Natural killer cell treated with Interleukin-12 subunit alpha and Interleukin-12 subunit beta and Interleukin-15 and Interleukin-18, amount 100 ng/mL, for 72 hours (primary cell): ENCODE data around the gene EEF1A2. TPM values are rescaled to one million over a fixed set of nuclear protein-coding genes. Genes with fewer than 3 reads are reported as not detected.

Experiments used
- ATAC-seq, 2 donors: fragments of 150-1000 bp; cut with Tn5 transposase in 1 of 2; sonication (Bioruptor Pico), chemical (Tn5 transposase) in 1 of 2; 2 replicates each; pipeline ENCODE4 v1.10.0; 2021
- DNase-seq: peaks from one replicate; pipeline ENCODE4 v3.0.0; 2022; ENCODE audit warnings: low spot score
- H3K27ac Mint-ChIP-seq, 2 donors: 1 replicate in 1 of 2; 2 replicates in 1 of 2; pipeline ENCODE4 v1.8.0; 2022; ENCODE audit warnings: mixed read lengths in 2 of 2, mild to moderate bottlenecking in 1 of 2, moderate library complexity in 1 of 2
- H3K27me3 Mint-ChIP-seq, 2 donors: 1 replicate in 1 of 2; 2 replicates in 1 of 2; pipeline ENCODE4 v1.8.0; 2022; ENCODE audit warnings: mixed read lengths in 2 of 2
- H3K36me3 Mint-ChIP-seq: one replicate; pipeline ENCODE4 v1.8.0; 2022; ENCODE audit warnings: mixed read lengths
- H3K4me1 Mint-ChIP-seq, 2 donors: 1 replicate in 1 of 2; 2 replicates in 1 of 2; pipeline ENCODE4 v1.8.0; 2022; ENCODE audit warnings: low read depth in 2 of 2, mixed read lengths in 2 of 2, mild to moderate bottlenecking in 1 of 2
- H3K4me3 Mint-ChIP-seq: one replicate; pipeline ENCODE4 v1.8.0; 2022; ENCODE audit warnings: mixed read lengths
- H3K9me3 Mint-ChIP-seq: 2 replicates; pipeline ENCODE4 v1.8.0; 2022; ENCODE audit warnings: mixed read lengths
- total RNA-seq, 2 donors: library from RNA; stranded (reverse); gene quantifications; one replicate each; pipeline ENCODE4 v1.2.3, GENCODE V29; 2022

The EEF1A2 gene
- total RNA-seq, 2 donors from 2014 or later: 3.1 to 6.1 TPM

- no peaks in the 10 kb centered on the region for H3K9me3 Mint-ChIP-seq
- H3K4me3 Mint-ChIP-seq: no peak overlapping the region
- ATAC-seq: no peak
- H3K27ac Mint-ChIP-seq: no peak overlapping the region
- no peaks in the 10 kb centered on the region for H3K36me3 Mint-ChIP-seq
- peaks cover 19 to 24% of the 10 kb centered on the region in 2 donors for H3K27me3 Mint-ChIP-seq
- DNase-seq: no peak
- H3K4me1 Mint-ChIP-seq: no peaks in the 10 kb centered on the region
These were observed 6.8 kb upstream of the EEF1A2 start for GRCh38 chr20:63505723-63506122.

DNA sequence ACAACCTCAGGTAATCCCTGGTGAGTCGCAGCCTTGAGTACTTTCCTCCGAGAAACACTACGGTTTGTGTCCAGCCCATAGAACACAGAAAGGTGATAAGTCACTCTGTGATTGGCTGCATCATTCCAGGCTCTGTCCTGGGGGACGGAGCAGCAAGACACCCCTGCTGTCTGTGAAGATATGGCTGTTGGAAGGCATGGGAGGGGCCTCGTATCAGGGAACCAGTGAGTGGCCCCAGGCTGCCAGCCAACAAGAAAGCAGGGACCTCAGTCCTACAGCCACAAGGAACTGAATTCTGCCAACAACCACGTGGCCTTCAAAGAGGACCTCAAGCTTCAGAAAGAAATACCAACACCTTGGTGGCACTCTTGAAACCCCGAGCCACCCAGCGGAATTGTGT lies 6.4 kb upstream of the EEF1A2 start:
- peaks cover 19 to 24% of the 10 kb centered on the region in 2 donors for H3K27me3 Mint-ChIP-seq
- peak; percentile 13 for DNase-seq
- no peak overlapping the region for H3K4me3 Mint-ChIP-seq
- no peaks in the 10 kb centered on the region for H3K4me1 Mint-ChIP-seq
- no peaks in the 10 kb centered on the region for H3K36me3 Mint-ChIP-seq
- no peak overlapping the region for H3K27ac Mint-ChIP-seq
- ATAC-seq: no peak
- H3K9me3 Mint-ChIP-seq: no peaks in the 10 kb centered on the region

DNA sequence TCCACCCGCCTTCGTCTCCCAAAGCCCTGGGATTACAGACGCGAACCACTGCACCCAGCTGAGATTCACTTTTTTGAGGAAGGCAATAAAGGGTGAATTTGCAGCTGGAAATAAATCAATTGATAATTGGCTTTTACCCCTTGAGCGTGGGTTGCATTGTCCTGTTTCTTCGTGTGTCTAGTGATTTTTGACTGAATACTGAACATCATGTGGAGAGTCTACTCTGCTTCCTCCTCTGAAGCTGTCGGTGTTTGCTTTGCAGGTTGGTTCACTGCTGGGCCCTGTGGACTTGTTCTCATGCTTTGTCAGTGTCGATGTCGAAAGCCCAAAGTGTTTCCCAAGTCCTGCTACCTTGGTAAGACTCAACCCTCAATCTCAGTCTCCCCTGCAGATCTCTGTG lies 5.8 kb upstream of the EEF1A2 start:
- H3K27me3 Mint-ChIP-seq: peaks cover 14 to 22% of the 10 kb centered on the region in 2 donors
- H3K36me3 Mint-ChIP-seq: no peaks in the 10 kb centered on the region
- DNase-seq: no peak
- no peak for ATAC-seq
- H3K9me3 Mint-ChIP-seq: no peaks in the 10 kb centered on the region
- no peak overlapping the region for H3K4me3 Mint-ChIP-seq
- no peaks in the 10 kb centered on the region for H3K4me1 Mint-ChIP-seq
- no peak overlapping the region for H3K27ac Mint-ChIP-seq

DNA sequence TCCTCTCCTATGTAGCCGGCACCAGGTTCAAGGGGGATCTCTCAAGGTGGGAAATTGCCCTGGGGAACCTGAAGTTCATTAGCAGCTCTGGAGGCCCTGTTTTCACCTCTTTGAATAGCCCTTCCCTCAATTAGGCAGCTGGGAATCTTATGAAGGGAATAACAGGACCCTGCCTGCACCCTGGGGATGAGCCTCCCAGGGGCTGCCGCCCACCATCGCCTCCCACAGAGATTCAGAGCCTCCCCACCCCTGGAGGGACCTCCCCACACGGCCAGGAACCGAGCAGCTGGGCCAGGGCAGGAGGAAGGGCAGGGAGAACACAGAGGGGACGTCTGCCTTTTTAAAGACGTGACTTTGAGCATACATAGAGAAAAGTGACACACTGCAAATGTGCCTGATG lies 4.6 kb upstream of the EEF1A2 start:
- Mint-ChIP-seq H3K27me3 (peaks cover 5 to 16% of the 10 kb centered on the region in 2 donors), H3K9me3 (no peaks in the 10 kb centered on the region), H3K27ac (no peak overlapping the region), H3K4me3 (no peak overlapping the region), H3K36me3 (no peaks in the 10 kb centered on the region), H3K4me1 (no peaks in the 10 kb centered on the region)
- ATAC-seq: no peak
- no peak for DNase-seq

DNA sequence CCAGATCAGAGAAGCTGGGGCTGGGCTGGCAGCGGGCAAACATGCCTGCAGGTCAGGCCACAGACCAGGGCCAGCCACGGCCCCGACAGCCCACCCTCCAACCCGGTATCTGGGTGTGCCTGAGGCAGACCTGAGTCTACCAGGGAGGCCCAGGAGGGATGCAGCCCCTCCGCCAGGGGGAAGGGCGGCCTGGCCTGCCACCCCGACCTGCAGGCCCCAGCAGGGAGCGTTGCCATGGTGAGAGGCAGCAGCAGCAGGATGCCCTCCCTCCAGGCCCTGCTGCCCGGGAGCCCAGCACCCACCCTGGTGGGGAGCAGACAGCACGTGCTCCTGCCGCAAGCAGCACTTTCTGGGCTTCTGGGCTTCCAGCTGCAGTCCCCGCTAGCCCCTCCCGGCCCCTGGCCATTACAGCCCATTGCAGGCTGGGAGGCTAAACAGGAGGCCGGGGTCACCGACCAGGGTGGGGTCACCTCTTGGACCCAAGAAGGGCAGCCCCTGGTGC lies 3.8 kb upstream of the EEF1A2 start:
- peaks cover 5 to 11% of the 10 kb centered on the region in 2 donors for H3K27me3 Mint-ChIP-seq
- peak; percentile 22 for DNase-seq
- H3K9me3 Mint-ChIP-seq: no peaks in the 10 kb centered on the region
- no peak overlapping the region for H3K27ac Mint-ChIP-seq
- no peak for ATAC-seq
- H3K4me1 Mint-ChIP-seq: no peaks in the 10 kb centered on the region
- no peak overlapping the region for H3K4me3 Mint-ChIP-seq
- H3K36me3 Mint-ChIP-seq: no peaks in the 10 kb centered on the region

DNA sequence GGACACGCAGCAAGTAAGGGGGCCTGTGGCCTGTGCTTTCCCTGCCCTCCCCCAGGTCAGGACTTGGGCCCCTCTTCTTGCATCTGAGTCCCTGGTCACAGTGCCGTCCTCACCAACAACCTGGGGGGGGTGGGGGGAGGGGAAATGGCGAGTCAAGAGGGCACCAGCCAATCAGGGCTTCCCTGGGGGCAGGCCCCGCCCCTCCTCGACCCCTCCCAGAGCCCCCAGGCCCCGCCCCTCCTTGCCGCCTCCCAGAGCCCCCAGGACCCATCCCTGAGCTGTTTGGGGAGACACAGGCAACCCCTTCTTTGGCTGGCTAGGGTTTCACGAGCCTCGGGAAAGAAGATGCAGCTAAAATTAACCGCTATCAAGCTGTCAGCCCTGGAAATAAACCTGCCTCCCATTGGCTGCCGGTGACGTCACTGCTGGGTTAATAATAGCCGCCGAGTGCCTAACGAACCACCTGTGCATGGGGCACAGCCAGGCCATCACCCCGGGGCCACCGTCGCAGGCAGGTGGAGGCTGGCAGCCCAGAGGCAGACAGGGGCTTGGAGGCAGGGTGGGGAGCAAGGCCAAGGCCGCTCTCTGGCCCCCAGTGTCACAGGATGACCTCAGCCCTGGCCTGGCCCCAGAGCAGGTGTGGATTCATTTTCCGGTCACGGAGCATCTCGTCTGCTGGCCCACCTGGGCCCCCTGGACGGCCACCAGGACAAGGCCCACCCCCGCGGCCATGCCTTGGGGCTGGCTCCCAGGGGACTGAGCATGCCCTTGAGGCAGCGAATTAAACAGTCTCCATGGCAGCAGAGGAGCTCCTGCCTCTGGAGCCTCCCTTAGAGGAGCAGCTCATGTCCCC lies 3.2 kb upstream of the EEF1A2 start:
- no peaks in the 10 kb centered on the region for H3K4me1 Mint-ChIP-seq
- H3K9me3 Mint-ChIP-seq: no peaks in the 10 kb centered on the region
- H3K27ac Mint-ChIP-seq: no peak overlapping the region
- no peaks in the 10 kb centered on the region for H3K36me3 Mint-ChIP-seq
- H3K4me3 Mint-ChIP-seq: no peak overlapping the region
- DNase-seq (peak; percentile 49), ATAC-seq (no peak)
- H3K27me3 Mint-ChIP-seq: peaks cover 5 to 11% of the 10 kb centered on the region in 2 donors

GRCh38 chr20:63500902-63501817 lies 2.3 kb upstream of the EEF1A2 start:
- ATAC-seq (no peak), DNase-seq (no peak)
- Mint-ChIP-seq H3K27me3 (peaks cover 0 to 11% of the 10 kb centered on the region in 2 donors), H3K36me3 (no peaks in the 10 kb centered on the region), H3K4me1 (no peaks in the 10 kb centered on the region), H3K9me3 (no peaks in the 10 kb centered on the region), H3K4me3 (no peak overlapping the region), H3K27ac (no peak overlapping the region)

GRCh38 chr20:63500151-63500901 lies 1.4 kb upstream of the EEF1A2 start:
- no peaks in the 10 kb centered on the region for H3K36me3 Mint-ChIP-seq
- no peaks in the 10 kb centered on the region for H3K9me3 Mint-ChIP-seq
- H3K4me3 Mint-ChIP-seq: no peak overlapping the region
- no peak for DNase-seq
- H3K4me1 Mint-ChIP-seq: no peaks in the 10 kb centered on the region
- ATAC-seq: no peak
- H3K27me3 Mint-ChIP-seq: peaks cover 0 to 11% of the 10 kb centered on the region in 2 donors
- no peak overlapping the region for H3K27ac Mint-ChIP-seq

DNA sequence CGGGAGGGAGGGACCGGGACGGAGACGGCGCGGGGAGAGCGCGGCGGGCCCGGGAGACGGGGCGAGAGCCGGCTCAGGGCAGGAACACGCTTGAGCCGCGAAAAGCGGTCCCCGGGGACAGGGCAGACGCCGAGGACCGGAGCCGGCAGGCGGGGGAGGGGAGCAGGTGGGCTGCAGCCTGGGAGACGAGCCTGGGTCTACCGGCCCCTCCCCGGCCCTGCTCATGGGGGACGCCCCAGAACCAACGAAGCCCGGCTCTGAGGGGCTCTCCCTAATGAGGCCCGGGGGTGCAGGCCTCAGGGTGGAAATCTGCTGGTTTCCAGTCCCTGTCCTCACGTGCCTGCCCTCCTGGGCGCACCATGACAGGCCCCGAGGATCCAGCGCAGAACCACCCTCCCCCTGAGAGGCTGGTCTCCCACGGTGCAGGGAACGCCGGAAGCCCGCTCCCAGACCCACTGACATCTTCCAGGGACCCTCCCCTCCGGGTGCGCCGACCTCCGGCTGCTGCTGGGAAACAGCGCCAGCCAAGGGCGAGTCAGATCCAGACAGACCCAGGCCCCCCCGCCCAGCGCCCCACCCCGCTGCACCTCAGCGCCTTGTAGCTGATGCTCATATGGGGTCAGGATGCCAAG lies 571 bp upstream of the EEF1A2 start:
- H3K27ac Mint-ChIP-seq: no peak overlapping the region
- DNase-seq: no peak
- no peak overlapping the region for H3K4me3 Mint-ChIP-seq
- H3K4me1 Mint-ChIP-seq: no peaks in the 10 kb centered on the region
- H3K9me3 Mint-ChIP-seq: no peaks in the 10 kb centered on the region
- H3K36me3 Mint-ChIP-seq: no peaks in the 10 kb centered on the region
- ATAC-seq: peak in 1 of 2 donors; percentile 12
- H3K27me3 Mint-ChIP-seq: peaks cover 0 to 5% of the 10 kb centered on the region in 2 donors

GRCh38 chr20:63497946-63498935 lies 642 bp downstream of the EEF1A2 start:
- H3K36me3 Mint-ChIP-seq: no peaks in the 10 kb centered on the region
- no peaks in the 10 kb centered on the region for H3K9me3 Mint-ChIP-seq
- H3K27me3 Mint-ChIP-seq: peaks cover 0 to 3% of the 10 kb centered on the region in 2 donors
- H3K27ac Mint-ChIP-seq: no peak overlapping the region
- no peaks in the 10 kb centered on the region for H3K4me1 Mint-ChIP-seq
- H3K4me3 Mint-ChIP-seq: no peak overlapping the region
- ATAC-seq (no peak), DNase-seq (no peak)

GRCh38 chr20:63497138-63497945 lies 1.5 kb downstream of the EEF1A2 start:
- DNase-seq: no peak
- Mint-ChIP-seq H3K27ac (no peak overlapping the region), H3K4me3 (no peak overlapping the region), H3K9me3 (peaks cover under 1% of the 10 kb centered on the region), H3K4me1 (no peaks in the 10 kb centered on the region), H3K36me3 (no peaks in the 10 kb centered on the region), H3K27me3 (peaks cover 3 to 5% of the 10 kb centered on the region in 2 donors)
- no peak for ATAC-seq
